Measurements from ENCODE around the gene VEGFA.

The VEGFA gene

DNA sequence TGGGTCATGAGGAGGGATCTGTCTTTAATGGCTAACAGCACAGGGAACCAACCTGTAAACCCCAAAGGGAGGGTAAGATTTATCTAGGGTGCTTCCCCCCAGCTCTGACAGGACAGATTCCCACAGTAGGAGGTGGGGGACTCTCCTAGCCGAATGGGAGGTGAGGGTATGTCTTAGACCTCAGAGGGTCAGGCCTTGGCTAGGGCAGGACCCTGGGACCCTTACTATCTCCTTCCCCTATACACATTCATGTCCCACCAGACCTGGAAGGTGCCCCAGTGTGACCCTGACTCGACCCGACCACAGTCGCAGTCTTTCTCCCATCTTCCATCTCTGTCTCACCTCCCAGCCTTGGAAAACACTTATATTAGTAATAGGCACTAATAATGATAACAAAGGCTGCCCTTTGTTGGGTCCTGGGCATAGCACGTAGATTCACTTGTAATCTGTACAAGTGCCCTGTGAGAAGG, 36.8 kb downstream of the VEGFA start:
- no peaks in the 10 kb centered on the region for H3K79me2 ChIP-seq (ENCODE audit: insufficient read depth, low read depth)
- no peaks in the 10 kb centered on the region for H3K27me3 ChIP-seq (ENCODE audit: insufficient read depth, low read depth)
- H3K36me3 ChIP-seq (ENCODE audit: insufficient read depth): no peaks in the 10 kb centered on the region
- no peak overlapping the region for H3K9ac ChIP-seq
- H3K4me2 ChIP-seq: no peak overlapping the region
- H3K4me1 ChIP-seq (ENCODE audit: low read depth, poor library complexity, severe bottlenecking): no peaks in the 10 kb centered on the region
- no peaks in the 10 kb centered on the region for H4K20me1 ChIP-seq (ENCODE audit: insufficient read depth)
- H2AFZ ChIP-seq (ENCODE audit: low read depth): no peak overlapping the region
- H3K4me3 ChIP-seq (IDR thresholded peaks at IDR 0.05; ENCODE audit: insufficient read depth, low read depth, low read length): no peak overlapping the region
- TF ChIP-seq, protein P1, sequence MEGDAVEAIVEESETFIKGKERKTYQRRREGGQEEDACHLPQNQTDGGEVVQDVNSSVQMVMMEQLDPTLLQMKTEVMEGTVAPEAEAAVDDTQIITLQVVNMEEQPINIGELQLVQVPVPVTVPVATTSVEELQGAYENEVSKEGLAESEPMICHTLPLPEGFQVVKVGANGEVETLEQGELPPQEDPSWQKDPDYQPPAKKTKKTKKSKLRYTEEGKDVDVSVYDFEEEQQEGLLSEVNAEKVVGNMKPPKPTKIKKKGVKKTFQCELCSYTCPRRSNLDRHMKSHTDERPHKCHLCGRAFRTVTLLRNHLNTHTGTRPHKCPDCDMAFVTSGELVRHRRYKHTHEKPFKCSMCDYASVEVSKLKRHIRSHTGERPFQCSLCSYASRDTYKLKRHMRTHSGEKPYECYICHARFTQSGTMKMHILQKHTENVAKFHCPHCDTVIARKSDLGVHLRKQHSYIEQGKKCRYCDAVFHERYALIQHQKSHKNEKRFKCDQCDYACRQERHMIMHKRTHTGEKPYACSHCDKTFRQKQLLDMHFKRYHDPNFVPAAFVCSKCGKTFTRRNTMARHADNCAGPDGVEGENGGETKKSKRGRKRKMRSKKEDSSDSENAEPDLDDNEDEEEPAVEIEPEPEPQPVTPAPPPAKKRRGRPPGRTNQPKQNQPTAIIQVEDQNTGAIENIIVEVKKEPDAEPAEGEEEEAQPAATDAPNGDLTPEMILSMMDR (conservative IDR thresholded peaks at IDR 0.05; ENCODE audit: low read depth, low read length): no peak
- no peak overlapping the region for H3K27ac ChIP-seq

DNA sequence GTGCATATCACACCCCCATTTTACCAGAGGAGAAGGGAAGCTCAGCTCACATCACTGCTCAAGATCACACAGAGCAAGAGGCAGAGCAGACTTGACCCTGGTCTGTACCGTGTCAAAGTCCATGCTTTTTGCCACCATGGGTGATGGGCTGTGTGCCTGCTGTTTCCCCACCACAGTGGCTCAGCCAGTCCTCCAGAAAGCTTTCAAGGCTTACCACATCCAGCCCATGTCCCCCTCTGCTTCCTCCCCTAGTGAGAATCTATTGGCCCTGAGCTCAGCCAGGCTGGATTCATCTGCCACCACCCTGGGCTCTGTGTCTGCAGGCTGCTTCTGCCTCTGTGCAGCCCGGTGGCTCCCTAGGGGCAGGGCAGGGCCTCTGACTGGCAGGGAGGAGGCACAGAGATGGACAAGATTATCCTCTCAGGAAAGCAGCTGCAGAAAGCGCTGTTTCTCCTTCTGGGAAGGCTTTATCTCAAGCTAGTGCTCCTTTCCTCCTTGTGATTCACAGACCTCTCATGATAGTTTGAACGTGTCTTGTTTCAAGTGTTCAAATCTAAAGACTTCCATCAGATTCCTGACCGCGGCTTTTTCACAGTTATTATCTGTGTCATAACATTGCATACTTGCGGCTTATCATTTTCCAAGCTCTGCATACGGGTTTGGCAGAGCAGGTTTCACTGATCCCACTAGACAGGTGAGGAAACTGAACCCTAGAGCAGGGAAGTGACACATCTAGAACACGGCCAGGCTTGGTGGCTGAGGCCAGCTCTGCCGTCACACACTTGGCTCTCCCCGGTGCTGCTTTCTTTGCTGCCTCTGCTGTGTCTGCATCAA, 37.4 kb downstream of the VEGFA start:
- Histone ChIP-seq H3K79me2 (ENCODE audit: insufficient read depth, low read depth) (no peaks in the 10 kb centered on the region), H4K20me1 (ENCODE audit: insufficient read depth) (no peaks in the 10 kb centered on the region), H3K4me3 (IDR thresholded peaks at IDR 0.05; ENCODE audit: insufficient read depth, low read depth, low read length) (no peak overlapping the region), H3K27me3 (ENCODE audit: insufficient read depth, low read depth) (no peaks in the 10 kb centered on the region), H3K4me1 (ENCODE audit: low read depth, poor library complexity, severe bottlenecking) (no peaks in the 10 kb centered on the region), H3K27ac (no peak overlapping the region), H3K36me3 (ENCODE audit: insufficient read depth) (no peaks in the 10 kb centered on the region), H3K4me2 (no peak overlapping the region), H3K9ac (no peak overlapping the region), H2AFZ (ENCODE audit: low read depth) (no peak overlapping the region)
- TF ChIP-seq, protein P1 (conservative IDR thresholded peaks at IDR 0.05; ENCODE audit: low read depth, low read length): no peak

DNA sequence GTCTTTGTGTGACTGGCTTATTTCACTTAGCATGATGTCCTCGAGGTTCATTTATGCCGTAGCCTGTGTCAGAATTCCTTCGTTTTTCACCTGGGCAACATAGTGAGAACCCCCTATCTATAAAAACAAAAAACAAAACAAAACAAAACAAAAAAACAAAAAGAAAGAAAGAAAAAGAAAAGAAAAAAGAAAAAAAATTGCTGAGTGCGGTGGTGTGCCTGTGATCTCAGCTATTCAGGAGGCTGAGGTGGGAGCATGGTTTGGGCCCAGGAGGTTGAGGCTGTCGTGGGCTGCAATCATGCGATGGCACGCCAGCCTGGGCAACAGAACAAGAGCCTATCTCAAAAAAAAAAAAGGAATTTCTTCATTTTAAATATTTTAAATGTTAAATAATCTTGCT, 38.4 kb downstream of the VEGFA start:
- no peaks in the 10 kb centered on the region for H3K79me2 ChIP-seq (ENCODE audit: insufficient read depth, low read depth)

DNA sequence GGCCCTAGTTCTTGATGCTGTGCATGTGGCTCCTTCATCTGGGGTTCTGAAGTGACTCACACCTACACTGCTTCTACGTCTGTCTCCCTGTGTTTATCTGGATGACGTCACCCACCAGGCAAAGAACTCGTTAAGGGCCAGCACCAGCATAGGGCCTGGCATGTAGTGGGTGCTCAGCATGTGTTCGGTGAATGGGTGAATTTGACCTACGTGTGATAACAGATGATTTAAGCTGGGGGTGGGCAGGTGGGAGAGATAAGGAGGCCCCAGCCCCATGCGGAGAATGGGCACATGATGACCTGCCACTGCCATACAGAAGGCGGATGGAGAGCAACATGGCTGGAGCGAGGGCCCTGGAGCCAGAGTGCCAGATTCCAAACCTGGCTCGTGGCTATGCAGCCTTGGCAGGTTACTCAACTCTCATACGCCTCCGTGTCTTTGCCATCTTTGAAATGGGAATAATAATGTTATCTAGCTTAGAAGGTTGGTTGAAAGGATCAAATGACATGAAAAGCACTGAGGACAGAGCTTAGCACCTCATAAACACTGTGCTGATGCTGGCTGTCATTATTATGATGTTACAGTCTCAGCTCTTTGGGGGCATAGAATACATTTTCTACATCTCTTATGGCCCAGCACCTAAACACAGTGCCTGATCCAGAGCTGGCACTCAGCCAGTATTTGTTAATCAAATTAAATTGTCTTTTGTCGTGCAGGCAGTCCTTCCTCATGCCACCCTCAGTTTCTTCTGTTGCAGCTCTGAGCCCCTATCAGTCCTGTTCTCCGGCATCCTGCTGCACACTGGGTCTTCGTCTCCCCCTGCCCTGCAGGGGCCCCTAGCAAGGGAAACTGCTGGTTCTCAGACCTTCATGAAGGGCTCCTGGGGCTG, 39.6 kb downstream of the VEGFA start:
- no peaks in the 10 kb centered on the region for H4K20me1 ChIP-seq (ENCODE audit: insufficient read depth)

More for the DNA sequence above, 38.4 kb downstream of the VEGFA start:
- H3K36me3 ChIP-seq (ENCODE audit: insufficient read depth): no peaks in the 10 kb centered on the region
- H3K27ac ChIP-seq: no peak overlapping the region
- no peak overlapping the region for H3K4me3 ChIP-seq (IDR thresholded peaks at IDR 0.05; ENCODE audit: insufficient read depth, low read depth, low read length)
- TF ChIP-seq, protein P1 (conservative IDR thresholded peaks at IDR 0.05; ENCODE audit: low read depth, low read length): no peak
- no peaks in the 10 kb centered on the region for H3K27me3 ChIP-seq (ENCODE audit: insufficient read depth, low read depth)
- H2AFZ ChIP-seq (ENCODE audit: low read depth): no peak overlapping the region
- no peaks in the 10 kb centered on the region for H4K20me1 ChIP-seq (ENCODE audit: insufficient read depth)
- no peak overlapping the region for H3K9ac ChIP-seq
- H3K4me2 ChIP-seq: no peak overlapping the region
- H3K4me1 ChIP-seq (ENCODE audit: low read depth, poor library complexity, severe bottlenecking): no peaks in the 10 kb centered on the region

More for the DNA sequence above, 39.6 kb downstream of the VEGFA start:
- H3K4me1 ChIP-seq (ENCODE audit: low read depth, poor library complexity, severe bottlenecking): no peaks in the 10 kb centered on the region
- no peaks in the 10 kb centered on the region for H3K79me2 ChIP-seq (ENCODE audit: insufficient read depth, low read depth)
- H2AFZ ChIP-seq (ENCODE audit: low read depth): no peak overlapping the region
- TF ChIP-seq, protein P1 (conservative IDR thresholded peaks at IDR 0.05; ENCODE audit: low read depth, low read length): no peak
- no peaks in the 10 kb centered on the region for H3K27me3 ChIP-seq (ENCODE audit: insufficient read depth, low read depth)
- no peak overlapping the region for H3K4me3 ChIP-seq (IDR thresholded peaks at IDR 0.05; ENCODE audit: insufficient read depth, low read depth, low read length)
- H3K36me3 ChIP-seq (ENCODE audit: insufficient read depth): no peaks in the 10 kb centered on the region
- no peak overlapping the region for H3K9ac ChIP-seq
- no peak overlapping the region for H3K27ac ChIP-seq
- no peak overlapping the region for H3K4me2 ChIP-seq
